GM12878 (cell line): ENCODE measurements around the gene SFSWAP. TPM values are rescaled to one million over a fixed set of nuclear protein-coding genes. Genes with fewer than 3 reads are reported as not detected.

ENCODE experiments used
- ATAC-seq: fragments of 200-7000 bp; cut with Tn5 transposase; 3 replicates; pipeline ENCODE4 v1.9.1; 2020; ENCODE audit warnings: mild to moderate bottlenecking, moderate library complexity
- BruUV-seq: library from RNA; stranded (reverse); fragments of 400-500 nt; replicated peaks from 2 replicates; lab custom pipeline; 2021; lab: Mats Ljungman, UMichigan
- CTCF ChIA-PET: fragments of 300-600 bp; sonication (Branson Sonifier 250); formaldehyde crosslinking; extraction: SDS; loops from one replicate; lab custom pipeline; 2021; ENCODE audit warnings: inconsistent platforms; lab: Yijun Ruan, JAX
- POLR2A ChIA-PET: fragments of 350-600 bp; formaldehyde crosslinking; extraction: SDS; loops from one replicate; lab custom pipeline; 2021; ENCODE audit warnings: inconsistent platforms; lab: Charles Lee
- RAD21 ChIA-PET: fragments of 300-600 bp; sonication (Branson Sonifier 250); formaldehyde crosslinking; loops from one replicate; lab custom pipeline; 2023; ENCODE audit warnings: antibody characterized with exemption; ENCODE audit not compliant: unreplicated experiment; lab: Charles Lee
- SMC1A ChIA-PET: fragments of 300-600 bp; sonication (Branson Sonifier 250); formaldehyde crosslinking; loops from one replicate; lab custom pipeline; 2023; ENCODE audit not compliant: unreplicated experiment, uncharacterized antibody; lab: Charles Lee
- DNase-seq: peaks from one replicate; pipeline ENCODE4 v3.0.0-alpha.2; 2011; ENCODE audit warnings: low read depth, low spot score
- FAIRE-seq: peaks from 3 replicates; lab custom pipeline; 2011; peaks lifted over from hg19 to GRCh38; lab: Jason Lieb, UNC
- H2AFZ ChIP-seq: 2 replicates; pipeline ENCODE4 v1.6.0; 2011; ENCODE audit warnings: low read depth, low read length, control low read depth; ENCODE audit not compliant: control insufficient read depth
- H3K27ac ChIP-seq: 2 replicates; pipeline ENCODE4 v1.5.1; 2011; ENCODE audit warnings: control low read depth; ENCODE audit not compliant: control insufficient read depth, insufficient read depth
- H3K27me3 ChIP-seq, 2 experiments: replicated peaks in 1 of 2; 2 replicates each; pipeline versions ENCODE4 v1.6.0 to v1.6.1; 2011; ENCODE audit warnings: low read length in 1 of 2; ENCODE audit not compliant: control insufficient read depth in 2 of 2, insufficient read depth in 2 of 2
- H3K36me3 ChIP-seq, 2 experiments: 2 replicates each; pipeline ENCODE4 v1.5.1; 2011; ENCODE audit warnings: low read length in 1 of 2; ENCODE audit not compliant: control insufficient read depth in 2 of 2, insufficient read depth in 2 of 2
- H3K4me1 ChIP-seq: 2 replicates; pipeline ENCODE4 v1.6.1; 2011; ENCODE audit warnings: mild to moderate bottlenecking, low read length, moderate library complexity, mixed read lengths; ENCODE audit not compliant: control insufficient read depth, insufficient read depth
- H3K4me2 ChIP-seq: 2 replicates; pipeline ENCODE4 v1.6.0; 2011; ENCODE audit warnings: control low read depth; ENCODE audit not compliant: control insufficient read depth, insufficient read depth
- H3K4me3 ChIP-seq: fragments of 200-600 bp; sonication (generic); 2 replicates; pipeline ENCODE4 v1.5.1; 2016
- H3K79me2 ChIP-seq: 2 replicates; pipeline ENCODE4 v1.6.0; 2011; ENCODE audit warnings: low read length; ENCODE audit not compliant: control insufficient read depth, insufficient read depth
- H3K9ac ChIP-seq: 2 replicates; pipeline ENCODE4 v1.8.0; 2011; ENCODE audit warnings: low read length, control low read depth, mixed read lengths; ENCODE audit not compliant: control insufficient read depth, insufficient read depth
- H3K9me3 ChIP-seq: replicated peaks from 3 replicates; pipeline ENCODE4 v1.5.1; 2011; ENCODE audit warnings: mild to moderate bottlenecking, low read length; ENCODE audit not compliant: control insufficient read depth, insufficient read depth
- H4K20me1 ChIP-seq: 2 replicates; pipeline ENCODE4 v1.6.0; 2011; ENCODE audit not compliant: control insufficient read depth, insufficient read depth
- BACH1 ChIP-seq: fragments of 450-650 bp; IDR thresholded peaks from 2 replicates; pipeline ENCODE4 v1.6.1; 2017; ENCODE audit warnings: mild to moderate bottlenecking, borderline replicate concordance
- BMI1 ChIP-seq: fragments of 450-650 bp; IDR thresholded peaks from 2 replicates; pipeline ENCODE4 v1.6.1; 2016; ENCODE audit warnings: mild to moderate bottlenecking, moderate library complexity, borderline replicate concordance
- CBX3 ChIP-seq: fragments of 200-600 bp; sonication (generic); IDR thresholded peaks from 2 replicates; pipeline ENCODE4 v1.6.1; 2016; ENCODE audit warnings: low read depth, borderline replicate concordance
- HDAC2 ChIP-seq: fragments of 200-600 bp; sonication (generic); IDR thresholded peaks from 2 replicates; pipeline ENCODE4 v1.6.1; 2017
- HSF1 ChIP-seq: fragments of 150-350 bp; IDR thresholded peaks from 2 replicates; pipeline ENCODE4 v1.6.1; 2014; ENCODE audit warnings: mild to moderate bottlenecking, low read depth, low read length
- MEF2B ChIP-seq: fragments of 450-650 bp; IDR thresholded peaks from 2 replicates; pipeline ENCODE4 v1.6.1; 2018; ENCODE audit warnings: mild to moderate bottlenecking, moderate library complexity; ENCODE audit not compliant: partially characterized antibody, poor library complexity, severe bottlenecking
- NRF1 ChIP-seq: conservative IDR thresholded peaks from 2 replicates; pipeline ENCODE4 v1.6.1; 2011; ENCODE audit warnings: mild to moderate bottlenecking, low read depth, low read length, improper control_type of control experiment
- RAD21 ChIP-seq: IDR thresholded peaks from 2 replicates; pipeline ENCODE4 v1.6.1; 2011; ENCODE audit warnings: mild to moderate bottlenecking, low read depth, low read length, moderate library complexity; ENCODE audit not compliant: insufficient read depth
- SMARCA5 ChIP-seq: fragments of 450-650 bp; IDR thresholded peaks from 2 replicates; pipeline ENCODE4 v1.6.1; 2017; ENCODE audit warnings: mild to moderate bottlenecking
- WRNIP1 ChIP-seq: IDR thresholded peaks from 2 replicates; pipeline ENCODE4 v1.6.1; 2011; ENCODE audit warnings: low read depth, low read length, improper control_type of control experiment, borderline replicate concordance
- ZNF384 ChIP-seq: IDR thresholded peaks from 2 replicates; pipeline ENCODE4 v1.6.1; 2012; ENCODE audit warnings: low read depth, mild to moderate bottlenecking, low read length, improper control_type of control experiment, borderline replicate concordance
- WGBS: methylation state at CpG from one replicate; pipeline ENCODE4 v1.1.6; 2016; ENCODE audit warnings: low lambda C conversion rate; ENCODE audit not compliant: insufficient replicate concordance, insufficient coverage; ENCODE audit errors: missing lambda C conversion rate; 5-methylcytosine and 5-hydroxymethylcytosine counted together
- in situ Hi-C: fragments of 300-500 bp; cut with MboI; formaldehyde crosslinking; loops from 9 replicates; pipeline ENCODE4 v1.14.3; 2018; ENCODE audit warnings: mixed read lengths
- intact Hi-C: fragments of 100-400 bp; cut with micrococcal nuclease; formaldehyde crosslinking; loops from one replicate; pipeline ENCODE4 v1.14.2; 2022; ENCODE audit not compliant: unreplicated experiment
- polyA plus RNA-seq, 11 experiments: library from polyadenylated mRNA; depleted of rRNA in 4 of 11; unstranded in 6 of 11; stranded (reverse) in 5 of 11; fragments of >200 nt; fragmentation: Nextera tagmentation in 4 of 11; fragmentation: Illumina TruSeq in 1 of 11; extraction: Ambion mirVana in 4 of 11; extraction: Trizol in 1 of 11; gene quantifications; 1 replicate in 1 of 11; 2 replicates in 10 of 11; pipeline versions ENCODE4 v1.2.1 to v1.2.3, GENCODE V29; 2011 to 2016; ENCODE audit warnings: inconsistent platforms in 2 of 11, missing spikeins in 2 of 11, low read depth in 1 of 11
- total RNA-seq, 4 experiments: library from RNA; depleted of rRNA in 3 of 4; stranded (reverse); fragments of >200 nt in 3 of 4; fragmentation: Illumina TruSeq in 1 of 4; extraction: Trizol in 1 of 4; gene quantifications; 2 replicates each; pipeline versions ENCODE4 v1.2.1 to v1.2.3, GENCODE V29; 2013 to 2021
- TF ChIP-seq, protein P1 (sequence below): IDR thresholded peaks from 2 replicates; pipeline ENCODE4 v1.6.1; 2012; ENCODE audit warnings: low read depth, low read length, improper control_type of control experiment
- TF ChIP-seq, protein P2 (sequence below): fragments of 450-650 bp; IDR thresholded peaks from 2 replicates; pipeline ENCODE4 v1.6.1; 2017; ENCODE audit warnings: mild to moderate bottlenecking, moderate library complexity

Gene SFSWAP
- total and polyA plus RNA-seq, 10 of the 15 experiments (the other 5 are each of a cell fraction or from before 2014, with no cell fraction given): 1.8 to 48.6 (median 25.0) TPM

DNA sequence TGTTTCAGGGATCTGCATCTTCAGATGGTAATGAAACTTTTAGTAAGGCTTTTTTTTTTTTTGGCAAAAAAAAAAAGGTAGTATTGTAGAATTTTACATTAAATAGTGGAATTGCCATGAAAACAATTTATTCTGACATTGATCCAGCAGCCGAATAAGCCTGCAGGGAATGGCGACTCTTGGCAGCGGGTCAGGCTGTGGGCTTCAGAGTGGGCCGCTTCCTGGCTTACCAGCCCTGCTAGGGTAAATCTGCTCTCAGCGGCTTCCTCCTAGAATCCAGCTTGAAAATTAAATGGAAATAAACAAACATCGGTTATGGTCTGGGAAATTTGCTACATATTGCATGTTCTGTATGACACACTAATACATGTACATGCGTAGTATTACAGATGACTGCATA is 34.8 kb downstream of the SFSWAP start:
- FAIRE-seq (no peak), ATAC-seq (no peak), DNase-seq (no peak)
- over 99% methylated on average over 7 of the region's 7 CpGs for WGBS
- no peak overlapping the region for H3K4me2 ChIP-seq
- intact Hi-C loops (no loop called here), in situ Hi-C loops (no loop called here)
- RAD21 ChIA-PET: no interaction called here
- peaks cover 8 to 14% of the 10 kb centered on the region in 2 experiments for H3K36me3 ChIP-seq
- H3K9ac ChIP-seq: no peak overlapping the region
- H3K4me1 ChIP-seq: no peaks in the 10 kb centered on the region
- no peaks in the 10 kb centered on the region for H3K27me3 ChIP-seq
- H3K4me3 ChIP-seq: no peak overlapping the region
- no peak overlapping the region for H2AFZ ChIP-seq
- peaks cover 9% of the 10 kb centered on the region for H3K9me3 ChIP-seq
- no TSS peak for BruUV-seq
- no peaks in the 10 kb centered on the region for H4K20me1 ChIP-seq
- TF ChIP-seq BMI1: no peak
- no peak for TF ChIP-seq MEF2B
- TF ChIP-seq SMARCA5: no peak
- TF ChIP-seq ZNF384: no peak
- no peak for TF ChIP-seq RAD21
- TF ChIP-seq HSF1: no peak
- TF ChIP-seq, protein P1, sequence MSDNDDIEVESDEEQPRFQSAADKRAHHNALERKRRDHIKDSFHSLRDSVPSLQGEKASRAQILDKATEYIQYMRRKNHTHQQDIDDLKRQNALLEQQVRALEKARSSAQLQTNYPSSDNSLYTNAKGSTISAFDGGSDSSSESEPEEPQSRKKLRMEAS: no peak
- no peak for TF ChIP-seq CBX3
- TF ChIP-seq BACH1: no peak
- TF ChIP-seq HDAC2: no peak
- TF ChIP-seq NRF1: no peak
- no peak for TF ChIP-seq WRNIP1
- TF ChIP-seq, protein P2, sequence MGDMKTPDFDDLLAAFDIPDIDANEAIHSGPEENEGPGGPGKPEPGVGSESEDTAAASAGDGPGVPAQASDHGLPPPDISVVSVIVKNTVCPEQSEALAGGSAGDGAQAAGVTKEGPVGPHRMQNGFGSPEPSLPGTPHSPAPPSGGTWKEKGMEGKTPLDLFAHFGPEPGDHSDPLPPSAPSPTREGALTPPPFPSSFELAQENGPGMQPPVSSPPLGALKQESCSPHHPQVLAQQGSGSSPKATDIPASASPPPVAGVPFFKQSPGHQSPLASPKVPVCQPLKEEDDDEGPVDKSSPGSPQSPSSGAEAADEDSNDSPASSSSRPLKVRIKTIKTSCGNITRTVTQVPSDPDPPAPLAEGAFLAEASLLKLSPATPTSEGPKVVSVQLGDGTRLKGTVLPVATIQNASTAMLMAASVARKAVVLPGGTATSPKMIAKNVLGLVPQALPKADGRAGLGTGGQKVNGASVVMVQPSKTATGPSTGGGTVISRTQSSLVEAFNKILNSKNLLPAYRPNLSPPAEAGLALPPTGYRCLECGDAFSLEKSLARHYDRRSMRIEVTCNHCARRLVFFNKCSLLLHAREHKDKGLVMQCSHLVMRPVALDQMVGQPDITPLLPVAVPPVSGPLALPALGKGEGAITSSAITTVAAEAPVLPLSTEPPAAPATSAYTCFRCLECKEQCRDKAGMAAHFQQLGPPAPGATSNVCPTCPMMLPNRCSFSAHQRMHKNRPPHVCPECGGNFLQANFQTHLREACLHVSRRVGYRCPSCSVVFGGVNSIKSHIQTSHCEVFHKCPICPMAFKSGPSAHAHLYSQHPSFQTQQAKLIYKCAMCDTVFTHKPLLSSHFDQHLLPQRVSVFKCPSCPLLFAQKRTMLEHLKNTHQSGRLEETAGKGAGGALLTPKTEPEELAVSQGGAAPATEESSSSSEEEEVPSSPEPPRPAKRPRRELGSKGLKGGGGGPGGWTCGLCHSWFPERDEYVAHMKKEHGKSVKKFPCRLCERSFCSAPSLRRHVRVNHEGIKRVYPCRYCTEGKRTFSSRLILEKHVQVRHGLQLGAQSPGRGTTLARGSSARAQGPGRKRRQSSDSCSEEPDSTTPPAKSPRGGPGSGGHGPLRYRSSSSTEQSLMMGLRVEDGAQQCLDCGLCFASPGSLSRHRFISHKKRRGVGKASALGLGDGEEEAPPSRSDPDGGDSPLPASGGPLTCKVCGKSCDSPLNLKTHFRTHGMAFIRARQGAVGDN: no peak
- no peaks in the 10 kb centered on the region for H3K79me2 ChIP-seq
- SMC1A ChIA-PET: no interaction called here
- H3K27ac ChIP-seq: no peak overlapping the region
- CTCF ChIA-PET: interaction anchor here (1.5 kb wide), 1 partner anchor 10 kb away, joined by 3 read pairs; no protein-coding TSS in a partner anchor
- POLR2A ChIA-PET: no interaction called here
